Glomerular visceral epithelial cell (primary cell): Measurements from ENCODE around the gene ZDHHC3.
"Not testable (repeated sequence)": the region's sequence is repeated elsewhere in the genome, so short reads cannot be mapped to it uniquely, and the experiment has no call there.

Experiments used
- DNase-seq: peaks from one replicate; pipeline ENCODE4 v3.0.0-alpha.2; 2016; ENCODE audit errors: extremely low spot score

Gene ZDHHC3

DNA sequence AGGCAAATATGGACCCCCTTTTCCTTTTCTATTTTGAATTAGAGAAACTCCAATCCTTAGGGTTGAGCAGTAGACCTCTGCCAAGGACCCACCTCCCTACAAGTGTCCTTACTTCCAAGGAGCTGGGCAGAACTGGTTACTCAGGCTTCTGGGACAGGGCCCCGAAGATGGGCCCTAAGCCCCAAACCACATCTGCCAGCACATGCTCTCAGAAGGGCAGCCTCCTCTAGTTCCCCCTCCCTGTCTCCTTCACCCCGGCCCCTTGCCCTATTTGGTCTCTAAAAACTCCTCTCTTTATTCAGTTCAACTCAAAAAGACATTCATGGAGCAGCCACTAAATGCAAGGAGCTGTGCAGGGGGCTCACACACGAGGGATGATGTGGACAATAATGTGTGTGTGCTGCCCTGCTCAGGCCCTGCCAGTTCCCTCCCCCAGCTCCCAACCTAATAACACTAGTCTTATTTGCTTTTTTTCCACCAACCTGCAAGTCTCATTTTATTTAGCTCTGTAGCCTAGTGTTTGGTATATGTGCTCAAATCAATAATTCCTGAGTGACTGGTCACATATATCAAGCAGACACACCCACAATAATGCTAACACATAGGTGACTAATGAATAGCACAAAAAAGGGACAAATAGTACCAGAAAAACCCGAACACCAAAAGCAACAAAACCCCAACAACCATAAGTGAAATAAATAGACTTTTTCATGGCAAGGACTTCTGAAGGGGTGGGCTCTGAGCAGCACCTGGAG lies 12.2 kb downstream of the ZDHHC3 start:
- DNase-seq: no peak

DNA sequence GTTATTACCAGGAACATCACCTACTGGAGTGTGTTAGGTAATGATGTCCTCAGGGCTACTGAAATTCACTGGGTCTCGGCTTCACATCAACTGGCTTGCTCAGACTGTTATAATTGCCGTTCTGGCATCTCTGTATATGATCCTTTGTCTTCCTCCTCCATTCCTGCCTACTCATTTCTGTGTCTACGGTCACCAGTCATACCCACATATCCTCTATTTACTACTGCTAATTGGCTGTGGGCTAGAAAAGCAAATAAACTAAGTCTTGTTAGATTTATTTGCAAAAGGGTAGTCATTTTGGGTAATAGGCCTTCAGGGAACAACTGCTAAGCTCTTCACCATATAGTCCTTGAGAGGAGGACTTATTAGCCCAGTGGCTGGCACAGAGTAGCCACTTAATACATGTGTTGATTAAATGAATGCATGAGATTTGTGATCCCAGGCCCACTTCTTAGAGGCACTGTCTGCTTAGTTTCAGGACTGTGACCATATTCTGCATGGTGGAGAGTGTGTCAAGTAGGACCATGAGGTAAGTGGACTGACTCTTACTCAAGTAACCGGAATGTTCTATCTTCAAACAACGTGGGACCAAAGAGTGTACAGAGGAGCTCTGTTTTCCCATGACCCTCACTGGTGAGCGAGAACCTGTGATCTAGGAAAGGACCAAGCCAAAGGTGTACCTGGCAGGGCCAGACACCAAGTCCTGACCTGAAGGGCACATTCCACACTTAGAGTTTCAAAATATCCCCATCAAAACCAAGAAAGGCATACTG lies 13.2 kb downstream of the ZDHHC3 start:
- DNase-seq: no peak

DNA sequence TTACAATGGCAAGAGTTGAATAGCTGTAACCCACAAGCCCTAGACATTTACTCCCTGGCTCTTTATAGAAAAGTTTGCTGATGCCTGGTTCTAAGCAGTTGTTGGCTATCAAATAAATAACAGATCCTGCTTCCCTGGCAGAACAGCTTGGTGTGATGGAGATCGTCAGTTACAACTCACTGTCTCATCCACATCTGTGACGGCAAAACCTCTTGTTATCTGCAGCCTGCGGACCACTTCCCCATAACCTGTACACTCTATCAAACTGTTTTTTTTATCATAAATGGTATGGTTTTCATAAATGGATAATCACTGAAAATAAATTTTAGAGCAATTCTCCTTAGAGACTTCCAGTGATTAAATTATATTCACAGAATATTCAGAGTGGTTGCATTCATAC lies 14.1 kb downstream of the ZDHHC3 start:
- DNase-seq: no peak

DNA sequence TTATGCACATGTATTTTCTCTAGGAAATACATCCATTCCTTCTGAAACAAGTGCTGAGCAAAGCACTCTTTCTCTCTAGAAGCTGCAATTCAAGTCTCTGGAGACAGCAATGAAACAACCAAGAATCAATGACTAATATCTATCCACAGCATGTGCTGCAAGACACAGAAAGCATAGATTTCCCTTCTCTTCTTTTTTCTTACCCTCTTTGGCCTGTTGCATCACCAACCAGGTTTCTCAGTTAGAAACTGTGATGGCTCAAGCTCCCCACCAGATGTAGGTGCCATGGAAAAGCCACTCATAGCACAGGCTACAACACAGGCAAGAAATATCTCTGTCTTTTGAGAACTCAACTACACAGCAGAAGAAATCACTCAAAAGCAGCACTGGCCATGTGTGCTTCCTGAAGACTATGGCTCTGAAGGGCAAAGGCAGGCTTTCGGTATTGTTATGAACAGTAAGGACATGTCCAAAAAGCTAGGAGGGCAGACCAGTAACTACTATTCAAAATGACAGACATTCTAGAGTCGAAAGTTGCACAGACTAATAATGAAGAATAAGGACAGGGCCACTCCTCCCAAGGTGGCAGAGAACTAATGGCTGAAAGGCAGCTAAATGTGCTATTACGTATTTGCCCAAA lies 15.5 kb downstream of the ZDHHC3 start:
- no peak for DNase-seq

DNA sequence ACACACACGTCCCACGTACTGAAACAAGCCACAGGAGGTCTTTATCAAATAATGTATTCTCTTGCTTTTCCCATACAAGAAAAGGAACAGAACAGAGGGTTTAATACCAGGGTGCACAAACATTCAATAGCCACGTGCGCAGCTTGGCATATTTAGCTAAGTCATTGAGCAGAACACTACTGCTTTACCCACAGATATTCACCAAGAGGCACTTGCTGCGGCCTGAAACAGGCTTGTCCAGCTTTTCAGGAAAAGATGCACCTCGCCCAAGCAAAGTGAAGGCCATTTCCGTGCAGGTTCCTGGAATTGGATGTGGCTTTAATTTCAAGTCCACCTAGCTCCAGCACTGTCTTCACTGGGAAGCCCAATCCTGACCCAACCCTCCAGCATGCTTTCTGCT lies 17.6 kb downstream of the ZDHHC3 start:
- DNase-seq: no peak

DNA sequence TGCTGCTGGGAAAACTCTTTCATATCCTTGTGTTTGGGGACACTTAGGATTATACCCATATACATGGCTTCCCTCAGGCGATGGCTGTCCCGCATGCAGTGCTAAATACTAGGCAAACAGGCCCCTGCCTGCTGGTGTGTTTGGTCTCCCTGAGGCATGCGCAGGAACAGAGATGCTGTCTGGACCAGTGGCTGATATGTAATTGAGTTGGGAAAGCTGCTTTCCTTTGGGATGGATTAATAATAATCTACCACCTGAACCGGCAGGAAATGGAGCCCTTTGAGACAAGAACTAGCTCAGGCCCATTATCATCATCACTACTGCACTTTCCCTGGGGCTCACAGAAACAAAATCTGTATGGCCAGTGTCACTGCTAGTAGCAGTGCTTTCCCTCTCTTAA lies 18.0 kb downstream of the ZDHHC3 start:
- DNase-seq: no peak

DNA sequence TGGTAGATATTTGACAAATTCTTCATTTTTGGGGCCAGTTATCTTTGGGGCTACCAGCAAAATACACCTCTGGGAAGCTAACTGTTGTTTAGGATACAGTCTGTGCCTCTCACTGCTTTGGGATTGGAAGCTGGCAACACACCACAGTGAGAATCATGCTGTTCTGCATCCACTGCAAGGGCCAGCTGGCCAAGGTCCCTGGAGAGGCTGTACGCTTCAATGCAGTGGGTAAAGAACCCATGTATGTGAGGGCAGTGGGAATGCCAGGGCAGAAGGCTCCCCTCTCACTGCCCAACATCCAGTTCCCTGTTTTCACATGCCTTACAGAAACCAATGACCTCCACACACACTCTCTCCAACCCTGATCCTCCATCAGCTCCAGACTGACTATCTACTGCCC lies 20.1 kb downstream of the ZDHHC3 start:
- DNase-seq: no peak

DNA sequence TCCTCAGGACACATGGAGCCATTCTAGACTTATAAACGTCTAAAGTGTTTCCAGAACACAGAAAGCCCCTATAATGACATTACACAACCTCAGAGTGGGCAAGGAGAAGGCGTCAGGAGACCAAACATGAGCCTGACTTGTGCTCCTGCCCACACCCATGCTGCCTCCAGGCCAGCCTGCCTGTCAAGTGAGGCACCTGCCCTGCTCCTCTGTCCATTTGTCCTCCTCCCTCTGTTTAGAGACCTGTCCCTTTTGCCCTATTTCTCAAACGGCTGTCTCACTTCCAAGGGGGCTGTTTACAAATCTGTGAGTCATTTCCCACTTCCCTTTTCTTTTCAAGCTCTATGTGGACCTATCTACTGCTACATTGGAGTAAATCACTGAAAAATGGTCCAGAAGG lies 21.0 kb downstream of the ZDHHC3 start:
- DNase-seq: no peak

DNA sequence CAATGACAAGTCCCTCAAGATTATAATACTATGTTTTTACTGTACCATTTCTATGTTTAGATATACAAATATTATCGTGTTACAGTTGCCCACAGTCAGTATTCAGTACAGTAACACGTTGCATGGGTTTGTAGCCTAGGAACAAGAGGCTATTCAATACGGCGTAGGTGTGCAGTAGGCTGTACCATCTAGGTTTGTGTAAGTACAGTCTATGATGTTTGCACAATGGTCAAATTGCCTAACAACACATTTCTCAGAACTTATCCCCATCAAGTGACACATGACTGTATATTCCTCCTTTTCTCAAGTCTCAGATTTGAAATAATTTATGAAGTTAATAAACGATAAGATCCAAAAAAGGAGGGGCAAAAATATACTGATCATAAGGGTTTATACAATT lies 21.7 kb downstream of the ZDHHC3 start:
- DNase-seq: no peak

DNA sequence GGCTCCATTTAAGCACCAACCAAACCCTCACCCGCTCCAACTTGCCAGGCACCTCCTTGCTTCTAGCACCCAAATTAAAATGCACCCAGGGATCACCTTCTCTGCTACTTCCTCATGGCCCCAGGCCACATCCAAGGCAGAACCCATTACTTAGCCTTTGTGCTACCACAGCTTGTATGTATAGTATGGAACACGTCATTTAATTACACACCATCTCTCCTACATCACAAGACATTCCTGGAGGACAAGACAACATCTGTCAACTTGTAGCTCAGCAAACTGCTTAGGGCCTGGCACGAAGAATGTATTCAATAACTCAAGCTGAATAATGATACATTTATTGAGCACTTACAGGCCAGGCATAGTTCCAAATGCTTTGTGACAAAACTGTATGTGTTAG lies 23.3 kb downstream of the ZDHHC3 start:
- DNase-seq: no peak

DNA sequence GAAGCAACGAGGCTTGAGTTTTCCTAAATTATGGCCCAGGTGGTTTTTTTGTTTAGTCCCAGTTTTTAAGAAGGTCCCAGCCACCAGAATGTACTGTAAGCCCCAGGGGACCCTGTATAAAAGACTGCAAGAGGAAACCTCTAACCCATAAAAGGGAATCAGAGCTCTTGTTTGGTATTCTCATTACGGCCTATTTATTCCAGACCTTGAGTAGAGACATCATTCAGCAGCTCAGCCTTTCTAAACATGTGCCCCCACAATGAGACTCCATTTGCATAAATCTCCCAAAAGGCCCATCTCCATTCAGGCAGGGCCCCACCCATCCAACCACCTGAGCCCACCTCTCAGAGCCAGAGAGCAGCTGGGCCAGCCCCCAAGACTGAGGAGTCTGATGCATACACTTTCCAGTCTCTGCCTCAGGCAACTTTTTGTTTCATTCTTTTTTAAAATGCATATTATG lies 25.7 kb downstream of the ZDHHC3 start:
- no peak for DNase-seq

DNA sequence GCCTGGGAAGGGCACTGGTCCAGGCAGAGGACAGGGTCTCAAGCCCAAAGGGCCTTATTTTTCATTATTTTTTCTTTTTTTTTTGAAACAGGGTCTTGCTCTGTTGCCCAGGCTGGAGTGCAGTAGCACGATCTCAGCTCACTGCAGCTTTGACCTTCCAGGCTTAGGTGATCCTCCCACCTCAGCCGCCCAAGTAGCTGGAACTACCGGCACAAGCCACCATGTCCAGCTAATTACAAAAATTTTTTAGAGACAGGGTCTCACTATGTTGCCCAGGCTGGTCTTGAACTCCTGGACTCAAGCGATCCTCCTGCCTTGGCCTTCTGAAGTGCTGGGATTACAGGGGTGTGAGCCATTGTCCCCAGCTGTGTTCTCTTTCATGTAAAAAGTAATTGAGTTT lies 26.2 kb downstream of the ZDHHC3 start:
- DNase-seq: not testable (repeated sequence)

DNA sequence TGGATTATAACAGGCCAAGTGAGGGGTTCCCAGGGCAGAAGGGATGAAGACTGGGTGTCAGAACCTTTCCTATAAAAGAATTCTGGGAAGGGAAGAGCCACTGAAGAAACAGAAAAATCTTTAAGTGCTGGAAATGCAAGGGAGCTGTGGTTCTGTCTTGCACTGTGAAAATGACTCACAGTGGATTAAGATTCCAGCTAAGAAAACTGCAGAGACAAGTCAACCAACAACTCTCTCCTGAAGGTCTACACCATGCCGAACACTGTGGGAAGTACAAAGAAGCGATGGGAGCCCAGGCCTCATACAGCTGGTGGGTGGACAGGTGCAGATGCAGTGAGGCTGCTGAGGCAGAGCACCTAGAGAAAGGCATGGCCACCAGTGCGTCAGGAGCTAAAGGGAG lies 27.7 kb downstream of the ZDHHC3 start:
- DNase-seq: no peak

DNA sequence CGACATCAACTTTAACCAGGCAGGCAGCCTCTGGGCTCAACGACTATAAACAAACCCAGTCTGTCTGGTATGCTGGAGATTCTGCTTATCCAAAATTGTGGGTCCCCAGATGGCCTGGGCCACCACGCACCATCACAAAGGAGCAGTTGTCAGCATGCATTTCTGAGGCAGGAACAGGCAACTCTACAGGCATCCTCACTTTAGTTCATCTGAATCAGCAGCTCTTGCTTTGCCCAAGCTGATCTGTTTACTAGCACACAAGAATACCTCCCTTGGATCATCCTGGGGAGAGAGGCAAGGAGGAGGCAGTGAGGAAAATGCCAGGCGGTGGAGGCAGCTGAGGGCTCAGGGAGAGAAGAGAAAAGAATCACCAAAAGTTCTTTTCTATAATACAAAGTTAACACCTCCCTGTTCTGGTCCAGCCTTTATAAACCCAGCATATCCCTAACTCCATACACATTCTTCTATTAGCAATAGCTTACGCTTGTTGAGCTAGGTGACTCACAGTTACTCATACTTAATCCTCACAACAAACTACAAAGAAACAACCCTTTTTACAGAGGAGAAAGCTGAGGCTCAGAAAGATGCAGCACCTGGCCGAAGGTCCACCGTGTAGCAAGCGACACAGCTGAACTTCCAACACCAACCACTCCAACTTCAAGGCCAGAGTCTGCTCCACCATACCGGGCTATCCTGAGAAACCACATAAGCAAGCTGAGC lies 33.6 kb downstream of the ZDHHC3 start:
- DNase-seq: peak; percentile 3

DNA sequence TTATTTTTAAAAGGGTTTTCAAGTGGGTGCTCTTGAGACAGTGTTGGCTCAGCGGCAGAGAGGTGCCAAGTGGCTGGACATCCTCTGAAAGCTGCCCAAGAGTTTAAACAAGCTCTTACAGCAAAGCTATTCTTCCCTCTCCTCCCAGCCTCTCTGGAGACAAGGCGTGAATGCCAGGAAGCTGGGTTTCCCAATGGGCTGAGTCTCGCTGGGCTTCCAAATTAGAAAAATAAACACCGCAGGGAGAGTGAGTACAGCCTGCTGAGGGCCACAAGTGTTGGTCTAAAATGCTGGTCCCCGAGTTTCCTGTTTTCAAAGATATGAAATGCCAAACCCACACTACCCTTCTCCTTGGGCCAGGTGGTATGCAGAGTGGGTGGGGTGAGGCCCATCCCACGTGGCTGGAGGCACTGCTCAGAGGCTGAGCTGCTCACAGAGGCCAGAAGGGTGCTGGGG lies 36.4 kb downstream of the ZDHHC3 start:
- DNase-seq: no peak

DNA sequence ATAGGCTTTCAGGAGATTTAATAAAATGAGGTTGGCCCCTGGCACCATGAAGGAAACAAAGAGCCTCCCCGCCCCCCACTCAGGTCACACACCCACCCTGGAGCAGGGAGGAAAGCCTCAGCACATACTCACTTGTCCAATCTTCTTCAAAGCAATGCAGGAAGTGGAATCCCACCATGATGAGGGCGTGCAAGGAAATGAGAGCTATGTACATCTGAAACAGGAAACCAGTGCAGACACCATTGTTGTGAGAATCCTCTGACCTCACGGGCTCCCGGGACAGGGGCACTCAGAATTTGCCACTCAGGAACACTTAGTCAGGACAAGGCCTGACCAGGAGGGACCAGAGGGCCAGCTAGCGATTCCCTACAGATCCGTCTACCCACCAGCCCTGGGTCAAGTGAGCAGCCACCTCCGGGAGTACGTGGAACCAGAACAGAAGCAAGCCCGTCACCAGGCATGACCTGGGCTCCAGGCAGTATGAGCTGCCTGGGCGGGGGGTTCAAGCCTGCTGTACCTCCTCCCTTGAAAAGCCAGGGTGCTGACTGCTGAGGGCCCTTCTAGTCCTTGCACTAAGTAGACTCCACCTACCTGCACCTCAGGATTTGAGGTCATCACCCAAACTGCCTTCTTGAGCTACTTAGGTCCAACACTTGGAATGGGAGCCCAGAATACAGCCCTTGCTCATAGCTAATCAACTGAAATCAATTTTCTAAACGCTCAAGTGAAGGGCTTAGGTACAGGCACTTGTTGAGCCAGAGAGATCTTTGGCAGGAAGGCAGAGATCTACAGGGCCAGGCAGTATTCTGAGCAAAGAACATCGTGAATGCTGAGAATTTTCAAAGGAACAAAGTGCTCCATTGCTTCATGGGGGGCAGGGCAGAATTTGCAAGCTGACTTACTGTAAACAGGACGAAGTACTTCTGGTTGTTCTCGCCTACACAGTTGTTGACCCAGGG lies 42.7 kb downstream of the ZDHHC3 start:
- no peak for DNase-seq

DNA sequence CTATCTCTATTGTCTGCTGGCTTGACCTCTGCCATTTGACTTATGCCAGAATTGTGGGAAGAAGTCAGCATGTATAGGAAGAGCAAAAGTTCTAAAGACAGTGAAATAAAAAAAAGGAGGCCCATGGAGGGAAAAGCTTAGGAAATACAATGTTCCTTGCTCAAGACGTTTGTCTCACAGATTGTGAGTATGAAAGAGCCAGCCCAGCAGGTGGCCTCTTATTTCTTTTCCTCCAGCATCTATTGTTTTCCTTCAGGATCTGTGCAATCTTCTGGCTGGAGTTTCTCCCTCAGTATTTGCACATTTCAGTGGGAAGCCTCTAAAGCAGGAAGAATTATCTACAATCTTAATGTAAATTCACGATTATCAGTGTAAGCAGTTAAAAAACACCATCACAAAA lies 43.7 kb downstream of the ZDHHC3 start:
- no peak for DNase-seq

DNA sequence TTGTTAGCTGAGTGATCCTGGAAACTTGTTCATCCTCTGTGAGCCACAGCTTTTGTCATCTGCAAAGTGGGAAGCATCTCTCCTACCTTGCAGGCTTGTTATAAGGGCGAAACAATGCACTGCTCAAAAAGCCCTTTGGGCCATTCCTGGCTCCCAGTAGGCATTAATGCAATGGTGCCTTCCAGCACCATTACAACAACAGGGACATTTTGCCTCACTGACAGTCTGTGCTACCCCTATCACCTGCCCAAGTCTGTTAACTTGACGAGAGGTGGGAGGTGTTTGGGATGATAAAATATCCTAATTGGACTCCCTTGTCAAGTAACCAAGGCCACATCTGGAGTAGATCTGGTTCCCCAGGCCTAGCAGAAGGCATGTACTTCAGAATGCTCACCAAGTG lies 44.2 kb downstream of the ZDHHC3 start:
- DNase-seq: no peak

DNA sequence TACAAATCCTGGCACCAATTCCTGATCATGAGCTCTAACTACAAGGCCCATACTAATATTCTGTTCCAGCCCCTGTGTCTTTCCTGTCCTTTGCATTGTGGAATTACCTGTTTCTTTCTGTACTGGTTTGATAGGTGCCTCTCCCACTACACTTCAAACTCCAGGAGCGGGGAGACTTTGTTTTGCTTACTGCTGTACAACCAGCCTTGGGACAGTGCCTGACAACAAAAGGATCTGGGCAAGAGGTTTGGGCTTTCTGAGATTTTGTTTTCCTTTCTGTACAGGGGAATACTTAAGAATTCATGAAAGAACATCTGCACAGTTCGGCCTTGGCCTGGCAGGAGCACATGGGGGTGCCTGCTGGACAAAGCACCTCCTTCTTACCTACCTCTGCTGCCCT lies 45.1 kb downstream of the ZDHHC3 start:
- DNase-seq: no peak

DNA sequence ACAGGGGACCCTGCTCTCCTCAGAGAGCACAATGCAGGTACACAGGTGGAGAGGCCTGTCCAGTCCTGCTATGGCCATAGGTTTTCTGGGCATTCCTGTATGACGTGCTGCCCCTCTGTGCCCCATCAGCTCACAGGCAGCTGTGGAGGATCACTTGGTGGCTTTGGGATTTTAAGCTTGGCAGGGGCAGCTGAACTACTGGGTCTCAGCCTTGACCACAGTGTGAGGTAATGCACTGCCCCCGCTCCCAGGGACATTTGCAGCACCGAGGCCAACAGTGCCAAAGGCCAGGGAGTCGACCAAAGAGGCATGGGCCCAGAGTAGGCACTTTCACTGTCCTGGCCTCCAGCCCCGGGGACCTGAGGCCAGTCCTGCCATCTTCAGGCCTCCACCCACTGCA lies 46.2 kb downstream of the ZDHHC3 start:
- DNase-seq: no peak

DNA sequence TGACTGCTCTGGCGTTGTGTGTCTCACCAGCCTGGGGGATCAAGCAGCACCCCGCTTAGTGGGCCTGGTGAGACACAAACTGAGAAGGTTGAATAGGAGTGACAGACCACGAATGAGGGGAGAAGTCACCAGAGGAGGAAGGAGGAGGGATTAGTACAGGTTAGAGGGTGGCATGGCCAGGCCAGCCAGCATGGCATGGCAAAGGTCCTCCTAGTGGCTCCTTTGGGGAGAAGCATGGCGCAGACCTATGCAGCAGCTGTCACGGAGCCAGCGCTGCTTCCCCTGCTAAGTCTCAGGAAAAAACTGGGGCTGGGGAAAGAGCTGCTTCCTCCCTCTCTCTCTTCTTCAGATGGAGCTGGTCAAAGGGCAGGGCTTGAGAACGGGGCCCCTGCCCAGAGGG lies 48.6 kb downstream of the ZDHHC3 start:
- DNase-seq: no peak
